IMR-90 (cell line): ENCODE measurements around the gene C1QL1. TPM values are rescaled to one million over a fixed set of nuclear protein-coding genes. Genes with fewer than 3 reads are reported as not detected.
A peak's percentile ranks its signal among the peaks of the same experiment; 100 is the strongest.

Source experiments
- ATAC-seq: fragments of 200-7000 bp; cut with Tn5 transposase; 2 replicates; pipeline ENCODE4 v1.9.1; 2020; ENCODE audit warnings: low read depth, mild to moderate bottlenecking, moderate library complexity
- BruUV-seq: library from RNA; stranded (reverse); fragments of 400-500 nt; replicated peaks from 2 replicates; lab custom pipeline; 2021; lab: Mats Ljungman, UMichigan
- CTCF ChIA-PET: fragments of 300-600 bp; formaldehyde crosslinking; extraction: SDS; loops from one replicate; lab custom pipeline; 2021; ENCODE audit warnings: antibody characterized with exemption; lab: Yijun Ruan, JAX
- POLR2A ChIA-PET: fragments of 300-600 bp; sonication (Branson Sonifier 250); formaldehyde crosslinking; loops from one replicate; lab custom pipeline; 2022; ENCODE audit warnings: antibody characterized with exemption; ENCODE audit not compliant: unreplicated experiment; lab: Charles Lee
- DNase-seq: peaks from one replicate; pipeline ENCODE4 v3.0.0; 2013
- H2AFZ ChIP-seq: replicated peaks from 2 replicates; pipeline ENCODE3; 2013; ENCODE audit warnings: low read length, mild to moderate bottlenecking; ENCODE audit not compliant: poor library complexity
- H2AK5ac ChIP-seq: 2 replicates; pipeline ENCODE4 v1.6.1; 2013; ENCODE audit warnings: low read depth, low read length, inconsistent platforms
- H2AK9ac ChIP-seq: replicated peaks from 2 replicates; pipeline ENCODE3; 2013; ENCODE audit warnings: mild to moderate bottlenecking, low read depth, low read length, moderate library complexity; ENCODE audit not compliant: poor library complexity
- H2BK120ac ChIP-seq: 2 replicates; pipeline ENCODE4 v1.6.1; 2013; ENCODE audit warnings: low read depth, low read length, inconsistent platforms
- H2BK15ac ChIP-seq: 3 replicates; pipeline ENCODE4 v1.6.1; 2013; ENCODE audit warnings: low read depth, low read length, inconsistent platforms
- H2BK20ac ChIP-seq: 2 replicates; pipeline ENCODE4 v1.6.1; 2013; ENCODE audit warnings: low read depth, mild to moderate bottlenecking, inconsistent platforms, low read length, moderate library complexity
- H2BK5ac ChIP-seq: 2 replicates; pipeline ENCODE4 v1.6.1; 2013; ENCODE audit warnings: mild to moderate bottlenecking, low read depth, low read length, inconsistent platforms; ENCODE audit not compliant: poor library complexity, severe bottlenecking
- H3K14ac ChIP-seq: replicated peaks from 2 replicates; pipeline ENCODE4 v1.6.1; 2013; ENCODE audit warnings: low read depth, low read length, inconsistent platforms
- H3K18ac ChIP-seq: 2 replicates; pipeline ENCODE4 v1.6.1; 2013; ENCODE audit warnings: low read depth, low read length, control low read depth
- H3K23ac ChIP-seq: 2 replicates; pipeline ENCODE4 v1.6.1; 2013; ENCODE audit warnings: low read depth, low read length, inconsistent platforms
- H3K27ac ChIP-seq: 2 replicates; pipeline ENCODE4 v1.5.1; 2013; ENCODE audit warnings: mild to moderate bottlenecking, control low read depth, low read length; ENCODE audit not compliant: insufficient read depth
- H3K27me3 ChIP-seq: 2 replicates; pipeline ENCODE4 v1.6.1; 2013; ENCODE audit warnings: low read length; ENCODE audit not compliant: control insufficient read depth, insufficient read depth
- H3K36me3 ChIP-seq: 2 replicates; pipeline ENCODE4 v1.6.1; 2013; ENCODE audit warnings: low read length, mixed read lengths; ENCODE audit not compliant: control insufficient read depth, insufficient read depth
- H3K4ac ChIP-seq: 2 replicates; pipeline ENCODE4 v1.6.1; 2013; ENCODE audit warnings: low read depth, low read length, inconsistent platforms
- H3K4me1 ChIP-seq: 2 replicates; pipeline ENCODE4 v1.6.1; 2013; ENCODE audit warnings: low read length, mixed read lengths; ENCODE audit not compliant: control insufficient read depth, insufficient read depth
- H3K4me2 ChIP-seq: 2 replicates; pipeline ENCODE4 v1.6.1; 2013; ENCODE audit warnings: low read depth, mild to moderate bottlenecking, control low read depth, low read length, moderate library complexity
- H3K4me3 ChIP-seq: 2 replicates; pipeline ENCODE4 v1.5.1; 2013; ENCODE audit warnings: low read depth, mild to moderate bottlenecking, control low read depth, low read length, moderate library complexity; ENCODE audit not compliant: insufficient read depth
- H3K56ac ChIP-seq: 2 replicates; pipeline ENCODE4 v1.6.1; 2013; ENCODE audit warnings: low read length, inconsistent platforms; ENCODE audit not compliant: insufficient read depth; ENCODE audit errors: extremely low read depth
- H3K79me1 ChIP-seq, 2 experiments: 2 replicates each; pipeline ENCODE4 v1.6.1; 2013; ENCODE audit warnings: low read length in 2 of 2, inconsistent platforms in 1 of 2, low read depth in 1 of 2
- H3K9ac ChIP-seq: 2 replicates; pipeline ENCODE4 v1.6.1; 2013; ENCODE audit warnings: low read depth, low read length, control low read depth
- H3K9me1 ChIP-seq: 2 replicates; pipeline ENCODE4 v1.6.1; 2013; ENCODE audit warnings: low read length, inconsistent platforms; ENCODE audit not compliant: insufficient read depth
- H3K9me3 ChIP-seq: 2 replicates; pipeline ENCODE4 v1.6.1; 2013; ENCODE audit warnings: low read length; ENCODE audit not compliant: control insufficient read depth, insufficient read depth
- H4K20me1 ChIP-seq: 2 replicates; pipeline ENCODE4 v1.6.1; 2013; ENCODE audit warnings: low read length, inconsistent platforms; ENCODE audit not compliant: insufficient read depth
- H4K5ac ChIP-seq: 2 replicates; pipeline ENCODE4 v1.6.1; 2013; ENCODE audit warnings: mild to moderate bottlenecking, low read depth, low read length, control low read depth
- H4K8ac ChIP-seq, 2 experiments: 2 replicates each; pipeline ENCODE4 v1.6.1; 2013; ENCODE audit warnings: low read depth in 2 of 2, low read length in 2 of 2, control low read depth in 1 of 2, inconsistent platforms in 1 of 2
- H4K91ac ChIP-seq: 2 replicates; pipeline ENCODE4 v1.6.1; 2013; ENCODE audit warnings: low read depth, low read length, inconsistent platforms; ENCODE audit not compliant: insufficient read depth
- CEBPB ChIP-seq: IDR thresholded peaks from 2 replicates; pipeline ENCODE4 v1.6.1; 2012; ENCODE audit warnings: low read depth, low read length, improper control_type of control experiment
- CHD1 ChIP-seq: IDR thresholded peaks from 2 replicates; pipeline ENCODE4 v1.6.1; 2012; ENCODE audit warnings: low read depth, low read length, improper control_type of control experiment
- MAFK ChIP-seq: IDR thresholded peaks from 2 replicates; pipeline ENCODE4 v1.6.1; 2012; ENCODE audit warnings: low read depth, low read length, improper control_type of control experiment
- RAD21 ChIP-seq: IDR thresholded peaks from 2 replicates; pipeline ENCODE4 v1.6.1; 2012; ENCODE audit warnings: low read length, improper control_type of control experiment
- RCOR1 ChIP-seq: IDR thresholded peaks from 2 replicates; pipeline ENCODE4 v1.6.1; 2012; ENCODE audit warnings: mild to moderate bottlenecking, low read length, improper control_type of control experiment; ENCODE audit not compliant: insufficient replicate concordance
- WGBS, 2 experiments: methylation state at CpG; one replicate each; pipeline versions ENCODE4 v1.1.5 to v1.1.7; 2013; ENCODE audit warnings: missing lambda C conversion rate in 2 of 2; ENCODE audit not compliant: insufficient read length in 1 of 2; ENCODE audit errors: extremely low coverage in 2 of 2; 5-methylcytosine and 5-hydroxymethylcytosine counted together
- dilution Hi-C: fragments of 300-500 bp; cut with HindIII; formaldehyde crosslinking; loops from one replicate; pipeline ENCODE4 v1.14.3; 2018; ENCODE audit warnings: low sequenced_read_pairs; ENCODE audit not compliant: unreplicated experiment
- in situ Hi-C: fragments of 300-500 bp; cut with MboI; formaldehyde crosslinking; loops from 3 replicates; pipeline ENCODE4 v1.14.3; 2019; ENCODE audit warnings: low sequenced_read_pairs, inconsistent platforms, mixed read lengths
- intact Hi-C: fragments of 100-400 bp; cut with micrococcal nuclease; formaldehyde crosslinking; loops from 2 replicates; pipeline ENCODE4 v1.10.0; 2022
- polyA plus RNA-seq, 3 experiments: library from polyadenylated mRNA; depleted of rRNA; stranded (reverse); fragments of >200 nt; gene quantifications; 2 replicates each; pipeline ENCODE4 v1.2.3, GENCODE V29; 2012; ENCODE audit warnings: low replicate concordance in 1 of 3
- total RNA-seq: library from RNA; depleted of rRNA; stranded (reverse); fragments of >200 nt; gene quantifications from 2 replicates; pipeline ENCODE4 v1.2.3, GENCODE V29; 2012

Gene C1QL1
- total and polyA plus RNA-seq, 2 of the 4 experiments (the other 2 are of a cell fraction): 0.18 to 0.84 TPM

- TF ChIP-seq MAFK (no peak), CEBPB (no peak)
Observed at GRCh38 chr17:44919885-44920564, 48.1 kb downstream of the C1QL1 start (continued).

- Histone ChIP-seq H3K9me1 (no peaks in the 10 kb centered on the region), H3K4me3 (no peak overlapping the region), H2BK5ac (no peak overlapping the region), H4K20me1 (no peaks in the 10 kb centered on the region; the same call in 1 of the 2 replicates), H3K9me3 (no peaks in the 10 kb centered on the region), H4K8ac (no peak overlapping the region), H3K36me3 (no peaks in the 10 kb centered on the region), H4K91ac (no peak overlapping the region), H2BK120ac (0 out of 2 replicates have a peak overlapping the region, but pooled peaks have one; percentile 58), H3K14ac (no peak overlapping the region), H2BK15ac (no peak overlapping the region), H3K23ac (no peak overlapping the region), H2AK9ac (peak overlapping the region; percentile 74), H3K9ac (no peak overlapping the region), H3K4ac (peak overlapping the region; percentile 53), H3K79me1 (no peaks in the 10 kb centered on the region), H4K5ac (no peak overlapping the region), H3K56ac (no peak overlapping the region), H3K4me1 (peaks cover 9% of the 10 kb centered on the region; the same call in 1 of the 2 replicates), H3K27me3 (peaks cover 8% of the 10 kb centered on the region; the same call in 1 of the 2 replicates), H2BK20ac (no peak overlapping the region), H2AFZ (peak overlapping the region; percentile 87), H2AK5ac (no peak overlapping the region; the same call in none of the 2 replicates), H3K18ac (no peak overlapping the region), H3K27ac (no peak overlapping the region), H3K4me2 (no peak overlapping the region)
- BruUV-seq: no TSS peak
- intact Hi-C loops: no loop called here
- 57% methylated on average over 1 of the region's 2 CpGs; no CpG with 5 or more reads in 1 of the 2 experiments for WGBS, 2 experiments
- ATAC-seq (no peak), DNase-seq (no peak)
- in situ Hi-C loops: no loop called here
- TF ChIP-seq RCOR1 (no peak), CHD1 (no peak), RAD21 (no peak)
- dilution Hi-C loops: no loop called here
- CTCF ChIA-PET: interaction anchor here (0.7 to 6.6 kb wide), 6 partner anchors 11 to 127 kb away, joined by 3 to 62 read pairs (median 5); no protein-coding TSS in a partner anchor
- POLR2A ChIA-PET: no interaction called here
Observed at GRCh38 chr17:44919411-44919810, 48.7 kb downstream of the C1QL1 start.
